ENCODE measurements around the gene GPC6.

GRCh38 chr13:93243375-93244063, 16.9 kb downstream of the GPC6 start:
- no peak for TF ChIP-seq RNF2 (IDR thresholded peaks at IDR 0.05; ENCODE audit: borderline replicate concordance, low read depth)
- TF ChIP-seq NR3C1 (IDR thresholded peaks at IDR 0.05) = no peak
- no peak for TF ChIP-seq ELK1 (IDR thresholded peaks at IDR 0.05; ENCODE audit: low read depth, low read length)
- no peak for TF ChIP-seq CTCF (IDR thresholded peaks at IDR 0.05)
- TF ChIP-seq USF2 (IDR thresholded peaks at IDR 0.05) = no peak
- no peak for TF ChIP-seq MYC (IDR thresholded peaks at IDR 0.05; ENCODE audit: borderline replicate concordance, low read length)
- no peak for TF ChIP-seq CHD4 (IDR thresholded peaks at IDR 0.05; ENCODE audit: borderline replicate concordance)
- TF ChIP-seq POLR2A (IDR thresholded peaks at IDR 0.05; ENCODE audit: low read length) = no peak
- TF ChIP-seq GATA3 (IDR thresholded peaks at IDR 0.05; ENCODE audit: borderline replicate concordance) = no peak
- TF ChIP-seq HMGXB4 (CRISPR knock-in tag; IDR thresholded peaks at IDR 0.05; ENCODE audit: borderline replicate concordance) = no peak
- TF ChIP-seq RAD21 (conservative IDR thresholded peaks at IDR 0.05 in 1 of 2, IDR thresholded peaks at IDR 0.05 in 1 of 2) = no peak
- TF ChIP-seq HOXA7 (CRISPR knock-in tag; IDR thresholded peaks at IDR 0.05) = no peak

Measured in A549 (cell line).